Muscle layer of duodenum (tissue), 2 donors: ENCODE data around the gene PAPPA2.

Source experiments
- H3K27ac ChIP-seq: one replicate; pipeline ENCODE4 v1.7.0; 2013; ENCODE audit warnings: mild to moderate bottlenecking, low read length
- H3K27me3 ChIP-seq: one replicate; pipeline ENCODE4 v1.7.0; 2013; ENCODE audit warnings: low read depth, mild to moderate bottlenecking, control low read depth, low read length
- H3K36me3 ChIP-seq, 2 donors: one replicate each; pipeline ENCODE4 v1.7.0; 2013; ENCODE audit warnings: low read length in 2 of 2, control low read depth in 1 of 2, mild to moderate bottlenecking in 1 of 2; ENCODE audit not compliant: insufficient read depth in 2 of 2, control insufficient read depth in 1 of 2
- H3K4me1 ChIP-seq, 2 donors: one replicate each; pipeline ENCODE4 v1.7.0; 2013; ENCODE audit warnings: low read length in 2 of 2, mild to moderate bottlenecking in 2 of 2, control low read depth in 1 of 2, moderate library complexity in 1 of 2; ENCODE audit not compliant: insufficient read depth in 2 of 2, control insufficient read depth in 1 of 2
- H3K4me3 ChIP-seq, 2 donors: one replicate each; pipeline ENCODE4 v1.7.0; 2013; ENCODE audit warnings: low read length in 2 of 2, low read depth in 1 of 2, mild to moderate bottlenecking in 1 of 2
- H3K9me3 ChIP-seq, 2 donors: one replicate each; pipeline ENCODE4 v1.7.0; 2013; ENCODE audit warnings: low read length in 2 of 2, control low read depth in 1 of 2, mild to moderate bottlenecking in 1 of 2; ENCODE audit not compliant: control insufficient read depth in 1 of 2
- donor health status: healthy.

PAPPA2 gene

GRCh38 chr1:176775378-176775777, 312.4 kb downstream of the PAPPA2 start:
- no peak overlapping the region for H3K27ac ChIP-seq
- no peaks in the 10 kb centered on the region for H3K27me3 ChIP-seq
- H3K4me1 ChIP-seq: no peaks in the 10 kb centered on the region
- no peaks in the 10 kb centered on the region for H3K36me3 ChIP-seq
- no peak overlapping the region for H3K4me3 ChIP-seq
- no peaks in the 10 kb centered on the region for H3K9me3 ChIP-seq

- H3K27me3 ChIP-seq: no peaks in the 10 kb centered on the region
- no peaks in the 10 kb centered on the region for H3K36me3 ChIP-seq
- H3K4me1 ChIP-seq: no peaks in the 10 kb centered on the region
- no peaks in the 10 kb centered on the region for H3K9me3 ChIP-seq
- no peak overlapping the region for H3K4me3 ChIP-seq
- no peak overlapping the region for H3K27ac ChIP-seq
Observed at GRCh38 chr1:176775996-176776395, 313.0 kb downstream of the PAPPA2 start.

GRCh38 chr1:176778056-176778455, 315.1 kb downstream of the PAPPA2 start:
- H3K9me3 ChIP-seq: no peaks in the 10 kb centered on the region
- H3K27ac ChIP-seq: no peak overlapping the region
- no peaks in the 10 kb centered on the region for H3K27me3 ChIP-seq
- no peaks in the 10 kb centered on the region for H3K4me1 ChIP-seq
- H3K36me3 ChIP-seq: no peaks in the 10 kb centered on the region
- H3K4me3 ChIP-seq: no peak overlapping the region

DNA sequence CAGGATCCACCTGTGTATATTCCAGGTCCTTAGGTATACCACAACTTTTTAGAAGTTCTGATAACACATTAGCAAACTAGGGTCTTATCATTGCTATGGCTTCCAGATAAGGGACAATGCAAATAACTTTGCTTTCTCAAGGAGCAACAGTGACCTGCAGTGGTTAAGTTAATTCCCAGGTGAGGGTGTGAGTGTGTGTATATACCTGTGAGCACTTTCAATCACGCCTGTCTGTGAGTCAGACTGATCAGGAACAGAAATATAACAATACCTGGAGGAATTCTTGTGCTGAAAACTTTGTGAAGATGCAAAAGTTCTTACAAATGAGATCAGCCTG, 317.0 kb downstream of the PAPPA2 start:
- Histone ChIP-seq H3K36me3 (no peaks in the 10 kb centered on the region), H3K27ac (no peak overlapping the region), H3K4me1 (no peaks in the 10 kb centered on the region), H3K27me3 (no peaks in the 10 kb centered on the region), H3K4me3 (no peak overlapping the region), H3K9me3 (no peaks in the 10 kb centered on the region)

DNA sequence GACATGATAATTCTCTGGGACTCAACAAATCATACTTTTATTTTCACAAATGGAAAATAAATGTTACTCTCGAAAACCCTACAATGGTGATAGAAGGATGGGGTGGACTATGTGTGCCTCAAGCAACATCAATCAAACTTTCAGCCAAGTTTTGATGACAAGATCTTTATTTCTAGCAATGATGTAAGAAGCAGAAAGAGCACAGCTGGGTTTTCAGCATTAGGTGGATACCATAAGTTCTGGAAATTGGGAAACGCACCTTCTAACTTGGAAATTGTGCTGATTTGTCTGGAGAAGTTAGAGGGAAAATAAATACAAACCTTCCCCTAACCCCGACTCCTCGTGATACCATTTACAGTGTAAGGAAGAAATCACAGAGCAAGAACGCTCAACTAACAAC, 320.3 kb downstream of the PAPPA2 start:
- Histone ChIP-seq H3K4me1 (no peaks in the 10 kb centered on the region), H3K9me3 (no peaks in the 10 kb centered on the region)

GRCh38 chr1:176785056-176785455, 322.1 kb downstream of the PAPPA2 start:
- no peak overlapping the region for H3K4me3 ChIP-seq

More for the DNA sequence above, 320.3 kb downstream of the PAPPA2 start:
- Histone ChIP-seq H3K4me3 (no peak overlapping the region), H3K36me3 (no peaks in the 10 kb centered on the region), H3K27ac (no peak overlapping the region), H3K27me3 (no peaks in the 10 kb centered on the region)

GRCh38 chr1:176785791-176786190, 322.8 kb downstream of the PAPPA2 start:
- H3K36me3 ChIP-seq: no peaks in the 10 kb centered on the region
- no peaks in the 10 kb centered on the region for H3K27me3 ChIP-seq
- H3K4me1 ChIP-seq: no peaks in the 10 kb centered on the region
- H3K4me3 ChIP-seq: no peak overlapping the region
- no peaks in the 10 kb centered on the region for H3K9me3 ChIP-seq
- no peak overlapping the region for H3K27ac ChIP-seq

More at GRCh38 chr1:176785056-176785455, 322.1 kb downstream of the PAPPA2 start:
- Histone ChIP-seq H3K27ac (no peak overlapping the region), H3K27me3 (no peaks in the 10 kb centered on the region), H3K36me3 (no peaks in the 10 kb centered on the region), H3K9me3 (no peaks in the 10 kb centered on the region), H3K4me1 (no peaks in the 10 kb centered on the region)

GRCh38 chr1:176786274-176786673, 323.3 kb downstream of the PAPPA2 start:
- no peaks in the 10 kb centered on the region for H3K36me3 ChIP-seq
- H3K27me3 ChIP-seq: no peaks in the 10 kb centered on the region
- no peaks in the 10 kb centered on the region for H3K4me1 ChIP-seq
- H3K4me3 ChIP-seq: no peak overlapping the region
- H3K27ac ChIP-seq: no peak overlapping the region
- no peaks in the 10 kb centered on the region for H3K9me3 ChIP-seq

DNA sequence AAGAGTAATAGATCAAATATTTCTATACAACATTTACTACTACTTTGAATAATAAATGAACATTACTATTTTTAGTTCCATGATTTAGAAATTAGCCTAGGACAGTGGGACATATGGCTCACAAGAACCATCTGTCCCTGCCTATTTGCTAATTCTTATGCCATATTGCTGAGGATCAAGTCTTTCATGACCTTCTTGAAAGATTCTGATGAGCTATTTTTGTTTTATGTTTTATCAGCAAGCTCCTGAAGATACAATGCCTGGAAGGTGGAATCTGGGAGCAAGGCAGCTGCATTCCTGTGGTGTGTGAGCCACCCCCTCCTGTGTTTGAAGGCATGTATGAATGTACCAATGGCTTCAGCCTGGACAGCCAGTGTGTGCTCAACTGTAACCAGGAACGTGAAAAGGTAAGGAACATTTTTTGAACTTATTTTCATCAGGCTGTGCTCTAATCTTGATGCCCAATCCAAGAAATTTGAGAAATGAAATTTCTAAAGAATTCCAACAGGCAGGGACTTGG, 326.7 kb downstream of the PAPPA2 start:
- no peaks in the 10 kb centered on the region for H3K36me3 ChIP-seq
- no peak overlapping the region for H3K4me3 ChIP-seq
- no peaks in the 10 kb centered on the region for H3K4me1 ChIP-seq
- H3K27ac ChIP-seq: no peak overlapping the region
- H3K27me3 ChIP-seq: no peaks in the 10 kb centered on the region
- H3K9me3 ChIP-seq: no peaks in the 10 kb centered on the region

- Histone ChIP-seq H3K4me3 (no peak overlapping the region), H3K27me3 (no peaks in the 10 kb centered on the region), H3K27ac (no peak overlapping the region)
Observed at GRCh38 chr1:176790786-176791185, 327.8 kb downstream of the PAPPA2 start.

GRCh38 chr1:176791906-176792305, 328.9 kb downstream of the PAPPA2 start:
- Histone ChIP-seq H3K4me3 (no peak overlapping the region), H3K36me3 (no peaks in the 10 kb centered on the region), H3K4me1 (no peaks in the 10 kb centered on the region), H3K27me3 (no peaks in the 10 kb centered on the region), H3K27ac (no peak overlapping the region), H3K9me3 (no peaks in the 10 kb centered on the region)

More at GRCh38 chr1:176790786-176791185, 327.8 kb downstream of the PAPPA2 start:
- H3K36me3 ChIP-seq: no peaks in the 10 kb centered on the region
- no peaks in the 10 kb centered on the region for H3K9me3 ChIP-seq
- no peaks in the 10 kb centered on the region for H3K4me1 ChIP-seq

GRCh38 chr1:176794897-176795508, 332.0 kb downstream of the PAPPA2 start:
- no peaks in the 10 kb centered on the region for H3K36me3 ChIP-seq
- no peak overlapping the region for H3K27ac ChIP-seq
- H3K27me3 ChIP-seq: no peaks in the 10 kb centered on the region
- H3K9me3 ChIP-seq: no peaks in the 10 kb centered on the region
- H3K4me3 ChIP-seq: no peak overlapping the region
- no peaks in the 10 kb centered on the region for H3K4me1 ChIP-seq
